ENCODE data around the gene FAM221A. TPM values are rescaled to one million over a fixed set of nuclear protein-coding genes. Genes with fewer than 3 reads are reported as not detected.
A peak's percentile ranks its signal among the peaks of the same experiment; 100 is the strongest.

Gene FAM221A
- total RNA-seq, 1 donor, result 0.43 TPM

DNA sequence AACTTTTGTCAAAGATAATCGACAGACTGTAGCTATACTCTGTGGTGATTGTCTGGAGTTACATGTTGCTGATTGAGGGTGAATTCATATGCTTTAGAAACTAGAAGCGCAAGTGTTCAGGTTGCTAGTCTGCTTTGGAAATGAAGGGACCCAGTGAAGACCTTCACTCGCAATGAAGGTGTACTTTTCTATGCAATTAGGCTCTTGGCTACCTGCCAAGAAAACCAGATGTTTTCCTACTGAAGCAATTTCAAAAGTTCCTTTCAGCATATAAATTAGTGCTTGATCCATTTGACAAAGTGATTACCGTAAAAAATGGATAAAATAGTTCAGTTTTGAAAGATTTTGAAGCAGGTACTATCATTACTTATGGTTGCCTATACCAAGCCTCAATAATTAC lies 20.0 kb downstream of the FAM221A start:
- DNase-seq (ENCODE audit: low read depth), result no peak
- TF ChIP-seq, protein P1, sequence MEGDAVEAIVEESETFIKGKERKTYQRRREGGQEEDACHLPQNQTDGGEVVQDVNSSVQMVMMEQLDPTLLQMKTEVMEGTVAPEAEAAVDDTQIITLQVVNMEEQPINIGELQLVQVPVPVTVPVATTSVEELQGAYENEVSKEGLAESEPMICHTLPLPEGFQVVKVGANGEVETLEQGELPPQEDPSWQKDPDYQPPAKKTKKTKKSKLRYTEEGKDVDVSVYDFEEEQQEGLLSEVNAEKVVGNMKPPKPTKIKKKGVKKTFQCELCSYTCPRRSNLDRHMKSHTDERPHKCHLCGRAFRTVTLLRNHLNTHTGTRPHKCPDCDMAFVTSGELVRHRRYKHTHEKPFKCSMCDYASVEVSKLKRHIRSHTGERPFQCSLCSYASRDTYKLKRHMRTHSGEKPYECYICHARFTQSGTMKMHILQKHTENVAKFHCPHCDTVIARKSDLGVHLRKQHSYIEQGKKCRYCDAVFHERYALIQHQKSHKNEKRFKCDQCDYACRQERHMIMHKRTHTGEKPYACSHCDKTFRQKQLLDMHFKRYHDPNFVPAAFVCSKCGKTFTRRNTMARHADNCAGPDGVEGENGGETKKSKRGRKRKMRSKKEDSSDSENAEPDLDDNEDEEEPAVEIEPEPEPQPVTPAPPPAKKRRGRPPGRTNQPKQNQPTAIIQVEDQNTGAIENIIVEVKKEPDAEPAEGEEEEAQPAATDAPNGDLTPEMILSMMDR (IDR thresholded peaks at IDR 0.05; ENCODE audit: insufficient read depth, low read depth, low read length), result no peak
- no peak overlapping the region for H3K4me3 ChIP-seq (ENCODE audit: low read depth, low read length)

DNA sequence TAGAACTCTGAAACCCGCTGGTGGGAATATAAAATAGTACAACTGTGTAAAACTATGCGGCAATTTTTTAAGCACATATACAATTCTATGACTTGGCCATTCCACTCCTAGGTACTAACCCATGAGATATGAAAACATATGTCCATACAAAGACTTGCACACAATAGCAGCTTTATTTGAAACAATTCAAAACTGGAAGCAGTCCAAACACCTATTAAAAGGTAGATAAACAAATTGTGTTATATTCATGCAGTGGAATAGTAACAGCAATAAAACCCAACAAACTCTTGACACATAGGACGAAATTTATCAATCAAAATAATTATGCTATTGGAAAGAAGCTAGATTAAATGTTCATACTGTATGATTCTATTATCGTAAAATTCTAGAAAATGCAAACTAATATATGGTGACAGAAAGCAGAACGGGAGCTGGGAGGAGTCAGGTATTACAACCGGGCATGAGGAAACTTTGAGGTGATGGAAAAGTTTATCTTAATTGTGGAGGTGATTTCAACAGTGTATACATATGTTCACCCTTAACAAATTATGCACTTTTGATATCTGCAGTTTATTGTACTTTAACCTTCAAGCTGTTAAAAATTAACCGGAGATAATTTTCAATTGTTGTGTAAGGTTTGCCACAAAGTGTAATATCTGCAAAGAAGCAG lies 29.2 kb downstream of the FAM221A start:
- TF ChIP-seq, protein P1 (IDR thresholded peaks at IDR 0.05; ENCODE audit: insufficient read depth, low read depth, low read length), result no peak
- DNase-seq (ENCODE audit: low read depth), result no peak
- no peak overlapping the region for H3K4me3 ChIP-seq (ENCODE audit: low read depth, low read length)

DNA sequence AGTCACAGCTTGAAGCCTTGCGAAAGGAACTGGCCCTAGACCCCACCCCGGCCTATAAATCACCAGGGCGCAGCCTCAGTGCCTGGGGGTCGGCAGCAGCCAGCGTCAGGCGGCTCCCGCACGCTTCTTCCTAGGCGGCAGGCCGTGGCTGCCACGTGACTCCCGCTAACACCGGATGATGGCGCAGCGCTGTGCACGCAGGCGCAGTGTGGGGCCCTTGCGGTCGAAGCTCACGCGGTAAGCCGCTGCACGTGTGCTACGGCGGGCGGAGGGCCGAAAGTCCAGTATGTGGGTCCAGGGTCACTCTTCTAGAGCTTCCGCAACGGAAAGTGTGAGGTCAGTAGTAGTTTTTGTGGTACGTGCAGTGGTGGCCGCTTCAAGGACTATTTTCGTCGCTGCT lies 30.0 kb downstream of the FAM221A start, which contains the start of gene STK31:
TSS of gene STK31 (plus strand) at position 220 of the 400 bp plus-strand sequence. CDS start at position 287, 67 bp downstream.
- TF ChIP-seq, protein P1 (IDR thresholded peaks at IDR 0.05; ENCODE audit: insufficient read depth, low read depth, low read length), result no peak
- no peak within 1 kb of the TSS for H3K4me3 ChIP-seq (ENCODE audit: low read depth, low read length)
- DNase-seq (ENCODE audit: low read depth), result no peak

DNA sequence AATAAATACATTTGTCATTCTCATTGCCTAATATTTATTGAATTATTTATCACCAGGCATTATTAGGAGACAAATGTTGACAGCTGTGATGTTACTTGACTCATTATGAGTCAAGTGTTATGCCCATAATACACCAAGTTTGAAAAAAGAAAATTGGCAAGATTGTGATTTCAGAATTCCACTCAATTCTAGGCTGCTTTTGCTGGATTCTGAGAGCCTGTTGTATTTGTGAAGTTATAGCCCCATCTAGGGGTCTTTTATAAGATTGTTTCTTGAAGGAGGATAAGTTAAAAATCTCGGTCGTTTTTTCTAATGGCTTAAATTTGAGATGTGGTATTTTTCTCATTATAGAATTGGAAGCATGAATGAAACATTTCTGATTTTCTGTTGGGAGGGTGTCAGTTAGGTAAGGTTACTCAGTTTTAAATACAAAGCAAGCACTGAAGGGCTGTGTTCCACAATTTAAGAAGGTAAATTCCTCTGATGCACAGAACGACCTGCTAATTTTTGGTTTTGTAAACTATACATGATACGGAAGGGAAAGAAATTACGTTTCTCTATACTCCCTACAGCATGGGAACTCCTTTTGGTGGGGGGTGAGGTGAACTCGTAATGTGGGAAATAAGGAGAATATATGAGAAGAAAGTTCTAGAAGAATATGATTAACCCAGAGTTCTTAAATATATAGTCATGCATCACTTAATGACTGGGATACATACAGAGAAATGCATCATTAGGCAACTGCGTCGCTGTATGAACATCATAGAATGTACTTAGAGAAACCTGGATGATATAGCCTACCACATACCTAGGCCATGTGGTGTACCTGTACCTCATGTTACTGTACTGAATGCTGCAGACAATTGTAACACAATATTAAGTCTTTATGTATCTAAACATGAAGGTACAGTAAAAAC lies 32.6 kb downstream of the FAM221A start:
- no peak overlapping the region for H3K4me3 ChIP-seq (ENCODE audit: low read depth, low read length)
- TF ChIP-seq, protein P1 (IDR thresholded peaks at IDR 0.05; ENCODE audit: insufficient read depth, low read depth, low read length), result peak; percentile 47
- DNase-seq (ENCODE audit: low read depth), result peak; percentile 77

DNA sequence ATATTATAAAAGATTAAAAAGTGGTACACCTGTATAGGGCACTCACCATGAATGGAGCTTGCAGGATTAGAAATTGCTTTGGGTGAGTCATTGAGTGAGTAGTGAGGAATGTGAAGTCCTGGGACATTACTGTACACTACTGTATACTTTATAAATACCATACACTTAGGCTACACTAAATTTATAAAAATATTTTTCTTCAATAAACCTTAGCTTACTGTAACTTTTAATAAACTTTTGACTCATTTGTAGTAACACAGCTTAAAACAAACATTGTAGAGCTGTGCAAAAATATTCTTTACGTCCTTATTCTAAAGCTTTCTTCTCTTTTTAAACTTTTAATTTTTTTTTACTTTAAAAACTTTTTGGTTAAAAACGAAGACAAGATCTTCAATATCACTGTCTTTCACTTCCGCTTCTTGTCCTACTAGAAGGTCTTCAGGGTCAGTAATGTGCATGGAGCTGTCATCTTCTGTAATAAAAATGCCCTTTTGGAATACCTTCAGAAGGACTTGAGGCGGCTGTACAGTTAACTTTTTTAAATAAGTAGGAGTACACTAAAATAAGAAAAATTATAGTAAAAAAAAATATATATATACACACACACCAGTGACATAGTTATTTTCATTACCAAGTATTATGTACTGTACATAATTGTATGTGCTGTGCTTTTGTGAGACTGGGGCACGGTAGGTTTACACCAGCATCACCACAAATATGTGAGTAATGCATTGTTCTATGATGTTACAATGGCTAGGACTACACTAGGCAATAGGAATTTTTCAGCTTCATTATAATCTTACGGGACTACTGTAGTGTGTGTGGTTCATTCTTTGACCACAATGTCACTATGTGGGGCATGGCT lies 33.5 kb downstream of the FAM221A start:
- no peak overlapping the region for H3K4me3 ChIP-seq (ENCODE audit: low read depth, low read length)
- TF ChIP-seq, protein P1 (IDR thresholded peaks at IDR 0.05; ENCODE audit: insufficient read depth, low read depth, low read length), result no peak
- DNase-seq (ENCODE audit: low read depth), result peak; percentile 10

DNA sequence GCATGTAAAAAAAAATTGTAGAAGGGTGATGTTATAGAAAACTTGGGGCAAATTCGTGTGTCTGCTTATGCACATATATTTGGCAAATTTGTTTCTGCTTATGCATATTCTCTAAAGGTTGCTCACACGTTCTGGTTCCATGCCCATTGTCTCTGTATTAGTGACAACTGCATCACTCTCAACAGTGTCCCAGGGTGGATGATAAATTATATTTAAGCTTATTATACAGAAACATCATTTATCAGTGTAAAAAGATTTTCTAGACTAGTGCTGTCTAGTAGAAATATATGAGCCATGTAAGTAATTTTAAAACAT lies 34.1 kb downstream of the FAM221A start:
- TF ChIP-seq, protein P1 (IDR thresholded peaks at IDR 0.05; ENCODE audit: insufficient read depth, low read depth, low read length), result no peak
- no peak overlapping the region for H3K4me3 ChIP-seq (ENCODE audit: low read depth, low read length)
- DNase-seq (ENCODE audit: low read depth), result no peak
